ENCODE results near the gene NRG4. TPM values are rescaled to one million over a fixed set of nuclear protein-coding genes. Genes with fewer than 3 reads are reported as not detected.

NRG4 gene
- total RNA-seq, 1 experiment from 2014 or later, result 0.95 TPM

- H3K9me3 ChIP-seq, result no peaks in the 10 kb centered on the region
- no peak overlapping the region for H3K4me3 ChIP-seq (ENCODE audit: low read depth, low read length)
- Mint-ChIP-seq H3K4me3 (ENCODE audit: unreplicated experiment) (no peak overlapping the region), H3K27me3 (ENCODE audit: insufficient read depth, unreplicated experiment) (no peaks in the 10 kb centered on the region), H3K4me1 (ENCODE audit: low read depth, unreplicated experiment) (peaks cover 18% of the 10 kb centered on the region), H3K36me3 (ENCODE audit: insufficient read depth, unreplicated experiment) (peaks cover 27% of the 10 kb centered on the region), H3K9me3 (ENCODE audit: unreplicated experiment) (no peaks in the 10 kb centered on the region), H3K27ac (ENCODE audit: unreplicated experiment) (no peak overlapping the region)
- TF ChIP-seq, protein P1, sequence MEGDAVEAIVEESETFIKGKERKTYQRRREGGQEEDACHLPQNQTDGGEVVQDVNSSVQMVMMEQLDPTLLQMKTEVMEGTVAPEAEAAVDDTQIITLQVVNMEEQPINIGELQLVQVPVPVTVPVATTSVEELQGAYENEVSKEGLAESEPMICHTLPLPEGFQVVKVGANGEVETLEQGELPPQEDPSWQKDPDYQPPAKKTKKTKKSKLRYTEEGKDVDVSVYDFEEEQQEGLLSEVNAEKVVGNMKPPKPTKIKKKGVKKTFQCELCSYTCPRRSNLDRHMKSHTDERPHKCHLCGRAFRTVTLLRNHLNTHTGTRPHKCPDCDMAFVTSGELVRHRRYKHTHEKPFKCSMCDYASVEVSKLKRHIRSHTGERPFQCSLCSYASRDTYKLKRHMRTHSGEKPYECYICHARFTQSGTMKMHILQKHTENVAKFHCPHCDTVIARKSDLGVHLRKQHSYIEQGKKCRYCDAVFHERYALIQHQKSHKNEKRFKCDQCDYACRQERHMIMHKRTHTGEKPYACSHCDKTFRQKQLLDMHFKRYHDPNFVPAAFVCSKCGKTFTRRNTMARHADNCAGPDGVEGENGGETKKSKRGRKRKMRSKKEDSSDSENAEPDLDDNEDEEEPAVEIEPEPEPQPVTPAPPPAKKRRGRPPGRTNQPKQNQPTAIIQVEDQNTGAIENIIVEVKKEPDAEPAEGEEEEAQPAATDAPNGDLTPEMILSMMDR (IDR thresholded peaks at IDR 0.05; ENCODE audit: insufficient read depth in 1 of 2, low read depth in 1 of 2, low read length in 1 of 2, severe bottlenecking in 1 of 2, unreplicated experiment in 1 of 2), result no peak
- intact Hi-C loops (cut with micrococcal nuclease; ENCODE audit: unreplicated experiment), result loop anchor here (10.0 kb wide), 2 partner anchors 129 to 201 kb away; partner anchors contain the start of gene TMEM266
- no peaks in the 10 kb centered on the region for H3K27me3 ChIP-seq (replicated peaks; ENCODE audit: control insufficient read depth, insufficient read depth, low read length)
- no TSS peak for BruUV-seq (replicated peaks)
- peaks cover 14% of the 10 kb centered on the region; the same call in 1 of the 2 replicates for H3K4me1 ChIP-seq
- no peak for DNase-seq
- H3K36me3 ChIP-seq (ENCODE audit: control insufficient read depth, insufficient read depth, low read length), result no peaks in the 10 kb centered on the region; the same call in 1 of the 2 replicates
- CTCF ChIA-PET, result interaction anchor here (1.2 kb wide), 1 partner anchor 214 kb away, joined by 4 read pairs; no protein-coding TSS in a partner anchor
- POLR2A ChIA-PET, result no interaction called here
These were observed 86.8 kb downstream of the NRG4 start for GRCh38 chr15:75925440-75925839.

GRCh38 chr15:75924576-75924975 is 87.6 kb downstream of the NRG4 start:
- ChIA-PET POLR2A (no interaction called here), CTCF (no interaction called here)
- BruUV-seq (replicated peaks), result no TSS peak
- peaks cover 27% of the 10 kb centered on the region for H3K36me3 Mint-ChIP-seq (ENCODE audit: insufficient read depth, unreplicated experiment)
- no peak overlapping the region for H3K27ac Mint-ChIP-seq (ENCODE audit: unreplicated experiment)
- peaks cover 18% of the 10 kb centered on the region for H3K4me1 Mint-ChIP-seq (ENCODE audit: low read depth, unreplicated experiment)
- no peaks in the 10 kb centered on the region for H3K27me3 ChIP-seq (replicated peaks; ENCODE audit: control insufficient read depth, insufficient read depth, low read length)
- no peaks in the 10 kb centered on the region for H3K9me3 ChIP-seq
- no peak overlapping the region for H3K4me3 ChIP-seq (ENCODE audit: low read depth, low read length)
- intact Hi-C loops (cut with micrococcal nuclease; ENCODE audit: unreplicated experiment), result loop anchor here (10.0 kb wide), 2 partner anchors 130 to 200 kb away; partner anchors contain the start of gene TMEM266
- no peaks in the 10 kb centered on the region for H3K27me3 Mint-ChIP-seq (ENCODE audit: insufficient read depth, unreplicated experiment)
- no peak for DNase-seq
- TF ChIP-seq, protein P1 (IDR thresholded peaks at IDR 0.05; ENCODE audit: insufficient read depth in 1 of 2, low read depth in 1 of 2, low read length in 1 of 2, severe bottlenecking in 1 of 2, unreplicated experiment in 1 of 2), result no peak
- H3K9me3 Mint-ChIP-seq (ENCODE audit: unreplicated experiment), result no peaks in the 10 kb centered on the region
- H3K36me3 ChIP-seq (ENCODE audit: control insufficient read depth, insufficient read depth, low read length), result 0 out of 2 replicates have a peak, but pooled peaks cover under 1% of the 10 kb centered on the region
- H3K4me3 Mint-ChIP-seq (ENCODE audit: unreplicated experiment), result no peak overlapping the region
- H3K4me1 ChIP-seq, result peaks cover 14% of the 10 kb centered on the region; the same call in 1 of the 2 replicates

DNA sequence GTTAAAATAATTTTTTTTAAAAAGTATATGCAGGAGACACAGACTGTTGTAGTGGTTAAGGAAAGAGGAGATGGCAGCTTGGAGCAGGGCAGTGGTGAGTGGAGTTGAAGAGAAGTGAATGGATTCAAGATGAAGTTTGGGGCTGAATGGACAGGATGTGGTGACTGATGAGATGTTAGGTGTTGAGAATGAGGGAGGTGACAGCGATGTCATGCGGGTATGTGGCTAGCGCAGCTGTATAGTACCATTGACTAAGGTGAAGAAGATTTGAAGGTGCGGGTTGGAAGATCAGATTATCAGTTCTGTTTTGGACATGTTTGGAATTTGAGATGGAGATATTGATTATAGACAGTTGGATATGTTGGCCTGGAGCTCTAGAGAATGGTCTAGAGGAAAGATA is 88.5 kb downstream of the NRG4 start:
- H3K9me3 Mint-ChIP-seq (ENCODE audit: unreplicated experiment), result no peaks in the 10 kb centered on the region
- H3K27me3 Mint-ChIP-seq (ENCODE audit: insufficient read depth, unreplicated experiment), result no peaks in the 10 kb centered on the region
- H3K4me1 Mint-ChIP-seq (ENCODE audit: low read depth, unreplicated experiment), result peaks cover 18% of the 10 kb centered on the region
- no peak overlapping the region for H3K27ac Mint-ChIP-seq (ENCODE audit: unreplicated experiment)
- peaks cover 14% of the 10 kb centered on the region; the same call in 1 of the 2 replicates for H3K4me1 ChIP-seq
- H3K4me3 Mint-ChIP-seq (ENCODE audit: unreplicated experiment), result no peak overlapping the region
- ChIA-PET POLR2A (no interaction called here), CTCF (interaction anchor here (0.7 kb wide), 1 partner anchor 9 kb away, joined by 3 read pairs; no protein-coding TSS in a partner anchor)
- no TSS peak for BruUV-seq (replicated peaks)
- H3K36me3 Mint-ChIP-seq (ENCODE audit: insufficient read depth, unreplicated experiment), result peaks cover 30% of the 10 kb centered on the region
- intact Hi-C loops (cut with micrococcal nuclease; ENCODE audit: unreplicated experiment), result loop anchor here (10.0 kb wide), 2 partner anchors 131 to 199 kb away; partner anchors contain the start of gene TMEM266
- no peak for DNase-seq
- H3K27me3 ChIP-seq (replicated peaks; ENCODE audit: control insufficient read depth, insufficient read depth, low read length), result no peaks in the 10 kb centered on the region
- H3K9me3 ChIP-seq, result no peaks in the 10 kb centered on the region
- H3K36me3 ChIP-seq (ENCODE audit: control insufficient read depth, insufficient read depth, low read length), result 0 out of 2 replicates have a peak, but pooled peaks cover 2% of the 10 kb centered on the region
- TF ChIP-seq, protein P1 (IDR thresholded peaks at IDR 0.05; ENCODE audit: insufficient read depth in 1 of 2, low read depth in 1 of 2, low read length in 1 of 2, severe bottlenecking in 1 of 2, unreplicated experiment in 1 of 2), result no peak
- no peak overlapping the region for H3K4me3 ChIP-seq (ENCODE audit: low read depth, low read length)
